SU-DHL-6 (cell line): ENCODE measurements around the gene HCN4.

ENCODE experiments used
- H2AFZ ChIP-seq: fragments of 200-600 bp; sonication (generic); 2 replicates; pipeline ENCODE4 v1.6.1; 2014; ENCODE audit warnings: low read depth, mild to moderate bottlenecking, moderate library complexity, mixed read lengths, antibody characterized with exemption, low read length; ENCODE audit not compliant: severe bottlenecking
- H3F3A ChIP-seq: fragments of 200-600 bp; shearing (Covaris generic); 2 replicates; pipeline ENCODE4 v1.6.0; 2016; ENCODE audit warnings: antibody characterized with exemption, mild to moderate bottlenecking; ENCODE audit not compliant: insufficient read depth
- H3K27ac ChIP-seq: fragments of 200-600 bp; sonication (generic); 2 replicates; pipeline ENCODE4 v1.5.1; 2016; ENCODE audit warnings: low read depth, mild to moderate bottlenecking, low read length, moderate library complexity, mixed read lengths
- H3K27me3 ChIP-seq: fragments of 200-600 bp; sonication (generic), shearing (Covaris generic); 2 replicates; pipeline ENCODE4 v1.6.0; 2014; ENCODE audit warnings: mild to moderate bottlenecking, low read length
- H3K36me3 ChIP-seq: fragments of 200-600 bp; sonication (generic); 2 replicates; pipeline ENCODE4 v1.6.1; 2014; ENCODE audit warnings: mild to moderate bottlenecking, low read length, mixed read lengths
- H3K4me2 ChIP-seq: fragments of 300-600, 200-600 bp; shearing (Covaris generic), sonication (generic); 2 replicates; pipeline ENCODE4 v1.6.0; 2014; ENCODE audit warnings: low read length, low read depth, mild to moderate bottlenecking; ENCODE audit not compliant: poor library complexity, severe bottlenecking
- H3K4me3 ChIP-seq: fragments of 200-600 bp; sonication (generic); 2 replicates; pipeline ENCODE4 v1.5.1; 2014; ENCODE audit warnings: antibody characterized with exemption, low read length, mild to moderate bottlenecking, mixed read lengths; ENCODE audit not compliant: insufficient read depth, poor library complexity, severe bottlenecking
- H3K79me2 ChIP-seq: fragments of 200-600 bp; sonication (generic); 2 replicates; pipeline ENCODE4 v1.6.1; 2014; ENCODE audit warnings: mild to moderate bottlenecking, low read length, moderate library complexity; ENCODE audit not compliant: insufficient read depth
- H3K9ac ChIP-seq: fragments of 200-600 bp; sonication (generic); 2 replicates; pipeline ENCODE4 v1.7.0; 2014; ENCODE audit warnings: mild to moderate bottlenecking, low read length
- H3K9me2 ChIP-seq: fragments of 200-600 bp; sonication (generic); replicated peaks from 2 replicates; pipeline ENCODE4 v1.6.1; 2014; ENCODE audit warnings: low read length; ENCODE audit not compliant: insufficient read depth
- H3K9me3 ChIP-seq: fragments of 200-600 bp; sonication (generic); 2 replicates; pipeline ENCODE4 v1.6.1; 2014; ENCODE audit warnings: low read length, mixed read lengths; ENCODE audit not compliant: insufficient read depth
- H4K20me1 ChIP-seq: fragments of 200-600 bp; sonication (generic); 2 replicates; pipeline ENCODE4 v1.6.1; 2014; ENCODE audit warnings: low read depth, mild to moderate bottlenecking, antibody characterized with exemption, low read length, moderate library complexity, mixed read lengths
- EZH2phosphoT487 ChIP-seq: fragments of 200-600 bp; sonication (generic), shearing (Covaris generic); conservative IDR thresholded peaks from 2 replicates; pipeline ENCODE4 v1.6.1; 2018; ENCODE audit warnings: mild to moderate bottlenecking, antibody characterized with exemption, low read length, moderate library complexity, mixed read lengths
- TF ChIP-seq, protein P1 (sequence below): fragments of 200-600 bp; sonication (generic); IDR thresholded peaks from one replicate; pipeline ENCODE4 v1.5.1; 2017; ENCODE audit warnings: antibody characterized with exemption, mild to moderate bottlenecking, low read length, moderate library complexity; ENCODE audit not compliant: insufficient read depth, poor library complexity, severe bottlenecking

Gene HCN4

GRCh38 chr15:73298522-73299245, 70.1 kb downstream of the HCN4 start:
- TF ChIP-seq EZH2phosphoT487: no peak
- TF ChIP-seq, protein P1, sequence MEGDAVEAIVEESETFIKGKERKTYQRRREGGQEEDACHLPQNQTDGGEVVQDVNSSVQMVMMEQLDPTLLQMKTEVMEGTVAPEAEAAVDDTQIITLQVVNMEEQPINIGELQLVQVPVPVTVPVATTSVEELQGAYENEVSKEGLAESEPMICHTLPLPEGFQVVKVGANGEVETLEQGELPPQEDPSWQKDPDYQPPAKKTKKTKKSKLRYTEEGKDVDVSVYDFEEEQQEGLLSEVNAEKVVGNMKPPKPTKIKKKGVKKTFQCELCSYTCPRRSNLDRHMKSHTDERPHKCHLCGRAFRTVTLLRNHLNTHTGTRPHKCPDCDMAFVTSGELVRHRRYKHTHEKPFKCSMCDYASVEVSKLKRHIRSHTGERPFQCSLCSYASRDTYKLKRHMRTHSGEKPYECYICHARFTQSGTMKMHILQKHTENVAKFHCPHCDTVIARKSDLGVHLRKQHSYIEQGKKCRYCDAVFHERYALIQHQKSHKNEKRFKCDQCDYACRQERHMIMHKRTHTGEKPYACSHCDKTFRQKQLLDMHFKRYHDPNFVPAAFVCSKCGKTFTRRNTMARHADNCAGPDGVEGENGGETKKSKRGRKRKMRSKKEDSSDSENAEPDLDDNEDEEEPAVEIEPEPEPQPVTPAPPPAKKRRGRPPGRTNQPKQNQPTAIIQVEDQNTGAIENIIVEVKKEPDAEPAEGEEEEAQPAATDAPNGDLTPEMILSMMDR: no peak
- no peak overlapping the region for H3K27ac ChIP-seq
- no peaks in the 10 kb centered on the region for H3K79me2 ChIP-seq
- no peaks in the 10 kb centered on the region for H3K9me3 ChIP-seq
- H3F3A ChIP-seq: no peaks in the 10 kb centered on the region
- H3K9me2 ChIP-seq: no peaks in the 10 kb centered on the region
- no peak overlapping the region for H2AFZ ChIP-seq
- H3K9ac ChIP-seq: no peak overlapping the region
- H3K27me3 ChIP-seq: no peaks in the 10 kb centered on the region
- H3K4me3 ChIP-seq: no peak overlapping the region
- H4K20me1 ChIP-seq: no peaks in the 10 kb centered on the region
- no peaks in the 10 kb centered on the region for H3K36me3 ChIP-seq
- no peak overlapping the region for H3K4me2 ChIP-seq

DNA sequence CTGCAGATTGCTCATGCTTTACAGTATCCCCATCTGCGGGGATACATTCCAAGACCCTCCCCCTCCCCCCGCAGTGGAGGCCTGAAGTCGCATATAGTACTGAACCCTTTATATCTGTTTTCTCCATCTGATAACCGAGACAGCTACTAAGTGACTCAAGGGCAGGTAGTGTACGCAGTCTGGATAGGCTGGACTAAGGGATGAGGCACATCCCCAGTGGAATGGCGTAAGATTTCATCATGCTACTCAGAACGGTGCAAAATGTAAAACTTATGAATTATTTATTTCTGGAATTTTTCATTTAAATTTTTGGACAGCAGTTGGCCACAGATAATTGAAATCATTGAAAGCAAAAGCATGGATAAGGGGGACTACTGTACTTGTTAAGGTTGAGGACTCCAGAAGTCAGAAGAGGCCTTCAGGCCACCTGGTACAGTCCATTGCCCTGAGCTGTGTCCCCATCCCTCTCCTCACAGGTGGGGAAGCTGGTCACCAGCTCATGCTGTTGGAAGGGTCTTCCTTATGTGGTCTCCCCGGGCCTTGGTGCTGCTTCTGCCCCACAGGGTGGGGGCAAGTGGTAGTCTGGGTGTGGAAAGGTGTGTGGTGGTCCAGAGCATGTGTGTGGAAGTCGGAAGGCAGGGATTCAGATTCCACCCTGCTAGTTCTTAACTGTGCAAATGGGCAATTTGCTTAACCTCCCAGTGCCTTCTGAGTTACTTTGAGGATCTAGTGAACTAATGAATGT, 72.0 kb downstream of the HCN4 start:
- no peak overlapping the region for H3K27ac ChIP-seq
- no peaks in the 10 kb centered on the region for H4K20me1 ChIP-seq
- TF ChIP-seq, protein P1: no peak
- no peaks in the 10 kb centered on the region for H3K9me3 ChIP-seq
- no peak overlapping the region for H2AFZ ChIP-seq
- H3F3A ChIP-seq: no peaks in the 10 kb centered on the region
- no peak overlapping the region for H3K4me3 ChIP-seq
- H3K4me2 ChIP-seq: no peak overlapping the region
- H3K9ac ChIP-seq: no peak overlapping the region
- no peaks in the 10 kb centered on the region for H3K79me2 ChIP-seq
- H3K36me3 ChIP-seq: no peaks in the 10 kb centered on the region
- H3K27me3 ChIP-seq: no peaks in the 10 kb centered on the region
- H3K9me2 ChIP-seq: no peaks in the 10 kb centered on the region

DNA sequence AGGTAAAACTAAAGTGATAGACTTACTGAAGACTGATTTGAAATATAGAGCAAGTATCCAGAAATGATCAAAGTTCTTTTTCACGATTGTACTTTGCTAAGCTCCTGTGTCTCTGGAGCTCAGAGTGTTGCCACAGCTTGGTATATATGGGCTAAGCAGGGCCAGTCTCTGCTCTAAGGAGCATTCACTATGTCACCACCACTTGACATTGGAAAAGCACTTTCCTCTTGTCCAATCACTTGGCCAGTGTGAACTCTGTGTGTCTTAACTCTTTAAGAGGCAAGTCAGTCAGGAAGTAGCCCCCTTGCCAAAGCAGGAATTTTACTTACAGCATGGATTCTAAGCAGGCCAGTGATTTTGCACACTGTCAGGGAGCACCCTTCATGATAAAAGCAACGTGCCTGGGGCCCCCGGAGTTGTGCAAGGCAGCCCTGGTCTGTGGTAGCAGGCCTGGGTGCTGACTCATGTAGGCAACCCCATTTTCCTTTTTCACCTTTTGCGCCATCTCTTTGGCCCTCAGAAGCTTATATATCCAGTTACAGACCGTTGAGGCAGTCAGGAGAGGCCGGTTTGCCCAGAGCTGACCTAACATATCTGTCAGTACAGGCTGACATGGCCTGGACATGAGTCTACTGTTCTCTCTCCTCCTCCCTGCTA, 73.0 kb downstream of the HCN4 start:
- no peak overlapping the region for H3K4me2 ChIP-seq
- H2AFZ ChIP-seq: no peak overlapping the region
- no peaks in the 10 kb centered on the region for H4K20me1 ChIP-seq
- TF ChIP-seq EZH2phosphoT487: no peak
- TF ChIP-seq, protein P1: no peak
- H3K36me3 ChIP-seq: no peaks in the 10 kb centered on the region
- H3K27me3 ChIP-seq: no peaks in the 10 kb centered on the region
- no peak overlapping the region for H3K4me3 ChIP-seq
- no peaks in the 10 kb centered on the region for H3K9me3 ChIP-seq
- H3K9me2 ChIP-seq: no peaks in the 10 kb centered on the region
- no peaks in the 10 kb centered on the region for H3F3A ChIP-seq
- no peaks in the 10 kb centered on the region for H3K79me2 ChIP-seq
- no peak overlapping the region for H3K27ac ChIP-seq
- no peak overlapping the region for H3K9ac ChIP-seq
